ENCODE data around the gene CCDC17.

- no peak for TF ChIP-seq CTCF (conservative IDR thresholded peaks at IDR 0.05; ENCODE audit: low read depth, low read length)
- TF ChIP-seq EZH2 (IDR thresholded peaks at IDR 0.05; ENCODE audit: low read length, unreplicated experiment): no peak
- TF ChIP-seq EZH2phosphoT487 (IDR thresholded peaks at IDR 0.05; ENCODE audit: borderline replicate concordance, low read length): no peak
These were observed 16.4 kb upstream of the CCDC17 start for GRCh38 chr1:45640293-45640692.

Measured in PC-3 (cell line).